GM21381 (cell line): Measurements from ENCODE around the gene RBM12.

Source experiments
- ATAC-seq: cut with Tn5 transposase; IDR thresholded peaks from one replicate; pipeline ENCODE4 v1.9.1; 2021; ENCODE audit warnings: mild to moderate bottlenecking, moderate library complexity; ENCODE audit not compliant: unreplicated experiment

The RBM12 gene

GRCh38 chr20:35626386-35627001, 38.2 kb downstream of the RBM12 start:
- no peak for ATAC-seq

- no peak for ATAC-seq
These were observed 38.9 kb downstream of the RBM12 start for GRCh38 chr20:35625584-35626385.

GRCh38 chr20:35621560-35621946, 43.1 kb downstream of the RBM12 start:
- ATAC-seq, result no peak

GRCh38 chr20:35620818-35621559, 43.7 kb downstream of the RBM12 start:
- ATAC-seq, result no peak

- ATAC-seq, result peak; percentile 40
These were observed 45.3 kb downstream of the RBM12 start for GRCh38 chr20:35619196-35620095.

GRCh38 chr20:35618263-35619131, 46.2 kb downstream of the RBM12 start:
- no peak for ATAC-seq

GRCh38 chr20:35617397-35618262, 47.1 kb downstream of the RBM12 start:
- no peak for ATAC-seq

- ATAC-seq, result no peak
These were observed 48.0 kb downstream of the RBM12 start for GRCh38 chr20:35616465-35617396.

- peak; percentile 65 for ATAC-seq
These were observed 48.8 kb downstream of the RBM12 start, which contains the start of gene SPAG4 for GRCh38 chr20:35615667-35616464. TSS of gene SPAG4 (plus strand) at chr20:35615829. CDS start at chr20:35616004, 175 bp downstream.

GRCh38 chr20:35611482-35611881, 53.2 kb downstream of the RBM12 start:
- ATAC-seq, result peak; percentile 28

GRCh38 chr20:35610833-35611427, 53.8 kb downstream of the RBM12 start:
- no peak for ATAC-seq

GRCh38 chr20:35607003-35607735, 57.5 kb downstream of the RBM12 start:
- ATAC-seq, result no peak

- ATAC-seq, result no peak
These were observed 58.6 kb downstream of the RBM12 start for GRCh38 chr20:35606127-35606526.

GRCh38 chr20:35604449-35604747, 60.3 kb downstream of the RBM12 start:
- no peak for ATAC-seq

- no peak for ATAC-seq
These were observed 60.8 kb downstream of the RBM12 start for GRCh38 chr20:35603695-35604448.
